Smooth muscle cell (in vitro differentiated cells): ENCODE results near the gene DNAJB11. TPM values are rescaled to one million over a fixed set of nuclear protein-coding genes. Genes with fewer than 3 reads are reported as not detected.

ENCODE experiments used
- DNase-seq: peaks from one replicate; lab custom pipeline; 2025; ENCODE audit not compliant: unreplicated experiment; lab: John Stamatoyannopoulos, UW
- H2AFZ ChIP-seq: fragments of 200-600 bp; sonication (generic); 2 replicates; pipeline ENCODE4 v1.6.0; 2016; ENCODE audit warnings: antibody characterized with exemption, low read depth, mild to moderate bottlenecking
- H3F3A ChIP-seq: fragments of 200-600 bp; sonication (generic); 2 replicates; pipeline ENCODE4 v1.6.0; 2017; ENCODE audit warnings: antibody characterized with exemption, low read depth
- H3K27ac ChIP-seq: fragments of 200-600 bp; sonication (generic); 2 replicates; pipeline ENCODE4 v1.5.1; 2016; ENCODE audit warnings: low read depth, mild to moderate bottlenecking
- H3K27me3 ChIP-seq: fragments of 200-600 bp; sonication (generic); 2 replicates; pipeline ENCODE4 v1.6.1; 2016; ENCODE audit warnings: low read depth, mild to moderate bottlenecking
- H3K36me3 ChIP-seq: fragments of 200-600 bp; sonication (generic); 2 replicates; pipeline ENCODE4 v1.5.1; 2016; ENCODE audit warnings: low read depth
- H3K4me1 ChIP-seq: fragments of 200-600 bp; sonication (generic); 2 replicates; pipeline ENCODE4 v1.5.1; 2016; ENCODE audit warnings: low read depth
- H3K4me2 ChIP-seq: fragments of 200-600 bp; sonication (generic); 2 replicates; pipeline ENCODE4 v1.6.0; 2016; ENCODE audit warnings: mild to moderate bottlenecking
- H3K4me3 ChIP-seq: fragments of 200-600 bp; sonication (generic); 2 replicates; pipeline ENCODE4 v1.5.1; 2016; ENCODE audit warnings: mild to moderate bottlenecking
- H3K79me2 ChIP-seq: fragments of 200-600 bp; sonication (generic); 2 replicates; pipeline ENCODE4 v1.6.0; 2016; ENCODE audit warnings: low read depth, mild to moderate bottlenecking
- H3K9ac ChIP-seq: fragments of 200-600 bp; sonication (generic); 2 replicates; pipeline ENCODE4 v1.6.0; 2016; ENCODE audit warnings: low read depth
- H3K9me3 ChIP-seq: fragments of 200-600 bp; sonication (generic); replicated peaks from 2 replicates; pipeline ENCODE4 v1.5.1; 2016; ENCODE audit warnings: low read depth
- H4K20me1 ChIP-seq: fragments of 200-600 bp; sonication (generic); 2 replicates; pipeline ENCODE4 v1.6.0; 2016; ENCODE audit warnings: low read depth
- CTCF ChIP-seq: fragments of 200-600 bp; sonication (generic); IDR thresholded peaks from 2 replicates; pipeline ENCODE4 v1.5.1; 2017; ENCODE audit warnings: borderline replicate concordance, mild to moderate bottlenecking, antibody characterized with exemption; ENCODE audit not compliant: insufficient read depth, poor library complexity, severe bottlenecking
- WGBS: methylation state at CpG from one replicate; pipeline ENCODE4 v1.1.7; 2016; ENCODE audit warnings: low lambda C conversion rate; 5-methylcytosine and 5-hydroxymethylcytosine counted together
- polyA plus RNA-seq: library from polyadenylated mRNA; unstranded; fragments of >200 nt; fragmentation: Nextera tagmentation; extraction: Ambion mirVana; gene quantifications from 2 replicates; pipeline ENCODE4 v1.2.1, GENCODE V29; 2016
- total RNA-seq: library from RNA; depleted of rRNA; stranded (reverse); fragments of >200 nt; gene quantifications from 2 replicates; pipeline ENCODE4 v1.2.3, GENCODE V29; 2014

Gene DNAJB11
- total and polyA plus RNA-seq, 2 experiments from 2014 or later: 103 to 136 TPM

- no peaks in the 10 kb centered on the region for H3F3A ChIP-seq
Measured at GRCh38 chr3:186612065-186612464, 41.5 kb downstream of the DNAJB11 start.

GRCh38 chr3:186612721-186613636 lies 42.5 kb downstream of the DNAJB11 start, which contains the start of gene AHSG:
AHSG (plus strand) TSS chr3:186613060; CDS start chr3:186613142, 82 bp downstream.
- 92% methylated on average over 7 of the region's 7 CpGs for WGBS
- no peak for DNase-seq
- Histone ChIP-seq H3K4me2 (no peak within 1 kb of the TSS), H3K4me3 (no peak within 1 kb of the TSS), H3K79me2 (no peaks in the 10 kb centered on the region), H3F3A (no peaks in the 10 kb centered on the region), H3K9me3 (no peaks in the 10 kb centered on the region), H3K27ac (no peak within 1 kb of the TSS), H3K4me1 (no peaks in the 10 kb centered on the region), H3K27me3 (peaks cover 15% of the 10 kb centered on the region), H2AFZ (no peak within 1 kb of the TSS), H4K20me1 (no peaks in the 10 kb centered on the region), H3K9ac (no peak within 1 kb of the TSS), H3K36me3 (no peaks in the 10 kb centered on the region)
- TF ChIP-seq CTCF: no peak

More at GRCh38 chr3:186612065-186612464, 41.5 kb downstream of the DNAJB11 start:
- TF ChIP-seq CTCF: no peak
- H3K36me3 ChIP-seq: no peaks in the 10 kb centered on the region
- no peaks in the 10 kb centered on the region for H4K20me1 ChIP-seq
- H3K4me3 ChIP-seq: no peak overlapping the region
- no peak overlapping the region for H3K9ac ChIP-seq
- H2AFZ ChIP-seq: no peak overlapping the region
- H3K27ac ChIP-seq: no peak overlapping the region
- no peak overlapping the region for H3K4me2 ChIP-seq
- H3K27me3 ChIP-seq: peaks cover 15% of the 10 kb centered on the region
- 74% methylated on average over 5 of the region's 5 CpGs for WGBS
- H3K9me3 ChIP-seq: no peaks in the 10 kb centered on the region
- DNase-seq: no peak
- H3K4me1 ChIP-seq: no peaks in the 10 kb centered on the region
- H3K79me2 ChIP-seq: no peaks in the 10 kb centered on the region

GRCh38 chr3:186613637-186614265 lies 43.2 kb downstream of the DNAJB11 start:
- Histone ChIP-seq H3K4me3 (no peak overlapping the region), H3K9ac (no peak overlapping the region), H3K4me1 (no peaks in the 10 kb centered on the region), H4K20me1 (no peaks in the 10 kb centered on the region), H3K27me3 (peaks cover 15% of the 10 kb centered on the region), H3F3A (no peaks in the 10 kb centered on the region), H3K27ac (no peak overlapping the region), H3K79me2 (no peaks in the 10 kb centered on the region), H2AFZ (no peak overlapping the region), H3K9me3 (no peaks in the 10 kb centered on the region), H3K4me2 (no peak overlapping the region), H3K36me3 (no peaks in the 10 kb centered on the region)
- no peak for TF ChIP-seq CTCF
- no peak for DNase-seq
- WGBS: 76% methylated on average over 4 of the region's 4 CpGs
